HG03097 (cell line): ENCODE measurements around the gene MAEA.

Experiments
- ATAC-seq: cut with Tn5 transposase; IDR thresholded peaks from one replicate; pipeline ENCODE4 v1.9.1; 2021; ENCODE audit not compliant: unreplicated experiment, low FRiP score

MAEA gene

GRCh38 chr4:1376841-1377605 is 87.3 kb downstream of the MAEA start:
- ATAC-seq, result no peak

- ATAC-seq, result no peak
Observed at GRCh38 chr4:1377606-1378261, 88.0 kb downstream of the MAEA start.

GRCh38 chr4:1378559-1379231 is 89.0 kb downstream of the MAEA start:
- no peak for ATAC-seq

DNA sequence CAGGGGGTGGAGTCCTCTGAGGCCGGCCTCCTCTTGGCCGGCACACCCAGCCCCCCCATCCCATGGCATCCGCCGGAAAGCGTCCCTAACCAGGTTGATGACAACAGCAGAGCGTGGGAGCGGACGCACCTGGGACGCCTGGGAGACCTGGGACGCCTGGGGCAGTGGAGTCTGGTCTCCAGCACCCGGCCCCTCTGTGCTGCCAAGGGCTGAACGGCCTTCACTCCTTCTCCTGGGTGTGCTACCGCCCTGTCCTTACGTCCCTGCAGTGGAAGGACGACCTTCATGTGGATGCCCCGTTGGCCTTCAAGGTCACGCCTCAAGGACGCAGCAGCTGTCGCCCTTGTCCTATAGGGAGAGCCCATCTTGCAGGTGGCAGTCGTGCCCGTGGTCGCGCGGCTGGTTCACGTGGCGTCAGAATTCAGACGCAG is 89.7 kb downstream of the MAEA start:
- no peak for ATAC-seq

DNA sequence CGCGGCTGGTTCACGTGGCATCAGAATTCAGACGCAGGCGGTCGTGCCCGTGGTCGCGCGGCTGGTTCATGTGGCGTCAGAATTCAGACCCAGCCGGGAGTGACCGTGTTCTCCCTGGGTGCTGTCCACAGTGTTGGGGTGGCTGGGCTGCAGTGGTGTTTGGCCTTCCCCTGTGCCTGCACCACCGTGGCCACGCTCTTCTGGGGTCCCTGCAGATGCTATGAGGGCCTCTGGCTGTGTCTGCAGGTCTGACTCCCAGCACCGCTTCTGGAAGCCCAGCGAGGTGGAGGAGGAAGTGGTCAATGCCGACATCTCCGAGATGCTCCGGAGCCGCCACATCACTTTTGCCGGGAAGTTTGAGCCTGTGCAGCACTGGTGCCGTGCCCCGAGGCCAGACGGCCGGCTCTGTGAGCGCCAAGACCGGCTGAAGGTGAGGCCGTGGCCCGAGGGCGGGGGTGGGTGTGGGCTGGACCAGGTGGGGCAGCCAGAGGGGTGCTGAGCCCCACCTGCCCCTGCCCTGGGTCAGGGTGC is 90.2 kb downstream of the MAEA start:
- no peak for ATAC-seq

GRCh38 chr4:1380368-1381151 is 90.9 kb downstream of the MAEA start:
- ATAC-seq, result no peak

- no peak for ATAC-seq
Observed at GRCh38 chr4:1381181-1381621, 91.5 kb downstream of the MAEA start.

DNA sequence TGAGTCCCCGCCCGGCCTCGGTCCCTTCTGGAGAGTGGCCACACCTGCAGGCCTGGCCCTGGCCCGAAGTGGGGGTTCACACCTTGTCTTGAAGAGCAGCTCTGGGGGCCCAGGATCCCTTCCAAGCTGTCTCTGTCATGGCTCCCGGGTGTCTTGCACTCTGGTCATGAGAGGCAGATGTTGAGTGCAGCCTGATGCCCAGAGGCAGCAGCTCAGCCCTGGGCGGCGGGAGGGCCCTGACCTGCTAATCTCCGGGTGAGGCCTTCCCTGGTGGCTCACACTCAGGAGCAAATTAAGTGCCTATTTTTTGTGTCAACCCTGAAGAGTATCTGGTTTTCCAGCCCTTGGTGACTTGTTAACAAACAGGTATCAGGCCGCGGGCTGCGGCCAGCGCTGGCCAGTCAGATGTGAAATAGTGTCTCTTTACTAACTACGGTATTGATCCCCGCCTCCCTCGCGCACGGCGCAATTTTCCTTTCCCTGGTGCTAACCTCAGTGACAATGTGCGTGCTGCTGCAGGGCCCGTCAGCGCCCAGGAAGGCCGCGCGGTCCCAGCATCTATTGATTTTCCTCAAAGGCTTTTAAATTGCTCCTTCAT is 92.4 kb downstream of the MAEA start:
- ATAC-seq, result no peak

GRCh38 chr4:1382776-1383727 is 93.4 kb downstream of the MAEA start:
- ATAC-seq, result no peak

GRCh38 chr4:1383728-1384591 is 94.3 kb downstream of the MAEA start:
- ATAC-seq, result no peak

GRCh38 chr4:1384675-1385372 is 95.1 kb downstream of the MAEA start:
- no peak for ATAC-seq

DNA sequence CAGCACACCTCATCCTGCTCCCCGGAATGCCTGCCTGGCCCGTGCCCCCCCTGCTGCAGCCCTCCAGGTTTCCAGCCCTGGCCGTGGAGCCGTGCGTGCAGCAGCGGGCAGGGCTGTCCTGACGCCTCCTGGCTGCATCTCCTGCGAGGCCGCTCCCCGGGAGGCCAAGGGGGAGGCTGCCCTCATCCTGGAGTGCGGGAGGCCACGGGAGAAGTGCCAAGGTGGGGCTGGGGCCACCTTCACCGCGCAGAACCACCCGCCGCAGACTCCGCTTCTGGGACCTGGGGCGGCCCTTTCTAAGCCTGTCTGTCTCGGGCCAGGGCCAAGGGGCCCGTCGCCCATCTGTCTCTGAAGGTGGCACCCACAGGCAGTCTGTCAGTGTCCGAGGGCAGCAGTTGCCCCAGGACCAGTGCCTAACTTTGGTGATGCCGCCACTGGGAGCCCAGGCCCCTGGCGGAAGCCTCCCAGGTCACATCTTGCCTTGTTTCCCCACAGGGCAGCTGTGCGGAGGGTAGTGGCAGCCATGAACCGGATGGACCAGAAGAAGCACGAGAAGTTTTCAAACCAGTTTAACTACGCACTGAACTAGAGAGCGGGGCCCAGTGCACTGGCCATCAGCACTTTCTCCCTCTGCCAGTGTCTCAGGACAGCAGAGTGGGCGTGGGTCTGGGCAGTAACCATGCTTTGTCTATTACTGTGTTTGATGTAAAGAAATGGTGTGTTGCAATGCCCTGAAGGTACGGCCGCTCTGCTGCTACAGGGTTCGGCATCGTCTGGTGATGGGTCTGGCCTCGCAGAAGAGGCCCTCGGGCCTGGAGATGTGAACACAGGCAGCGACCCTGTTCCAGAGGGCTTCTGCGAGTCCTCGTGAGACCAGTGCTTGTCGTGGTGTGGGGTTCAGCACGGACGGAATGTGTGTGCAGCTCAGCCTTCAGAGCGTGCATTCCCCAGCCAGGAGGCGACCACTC is 96.0 kb downstream of the MAEA start:
- no peak for ATAC-seq
